Measurements from ENCODE around the gene HSD3B7.

DNA sequence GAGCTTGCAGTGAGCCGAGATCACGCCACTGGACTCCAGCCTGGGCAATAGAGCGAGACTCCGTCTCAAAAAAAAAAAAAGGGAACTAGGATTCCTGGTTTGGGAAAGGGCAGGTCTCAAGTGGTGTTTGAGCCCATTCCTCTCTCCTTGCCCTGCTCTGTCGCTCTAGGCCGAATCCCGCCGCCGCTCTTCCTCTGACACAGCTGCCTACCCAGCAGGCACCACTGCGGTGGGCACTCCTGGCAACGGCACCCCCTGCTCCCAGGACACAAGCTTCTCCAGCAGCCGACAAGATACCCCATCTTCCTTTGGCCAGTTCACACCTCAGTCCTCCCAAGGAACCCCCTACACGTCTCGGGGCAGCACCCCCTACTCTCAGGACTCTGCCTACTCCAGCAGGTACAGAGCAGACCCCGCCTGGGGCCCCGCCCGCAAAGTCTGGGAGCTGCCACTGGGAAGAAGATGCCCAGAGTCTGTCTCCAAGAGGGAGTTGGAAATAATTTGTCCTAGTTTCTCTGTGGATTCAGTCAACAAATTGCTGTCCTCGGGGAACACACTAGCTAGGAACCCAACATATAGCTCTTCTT is 21.0 kb upstream of the HSD3B7 start:
- no peak for TF ChIP-seq SNAI2 (CRISPR knock-in tag; IDR thresholded peaks at IDR 0.05)
- no peak for TF ChIP-seq ZFP30 (CRISPR knock-in tag; IDR thresholded peaks at IDR 0.05)
- no peak for TF ChIP-seq ARNTL (CRISPR knock-in tag; IDR thresholded peaks at IDR 0.05; ENCODE audit: borderline replicate concordance, low read depth)
- TF ChIP-seq ZNF565 (CRISPR knock-in tag; conservative IDR thresholded peaks at IDR 0.05; ENCODE audit: low read depth): no peak

All from SK-N-SH treated with all-trans-retinoic acid at 6 μM for 48 hours (cell line).